NCI-H187 (cell line): Measurements from ENCODE around the gene ANKRD28.
"Not testable (repeated sequence)": the region's sequence is repeated elsewhere in the genome, so short reads cannot be mapped to it uniquely, and the experiment has no call there.

Source experiments
- DNase-seq, 2 experiments: peaks; one replicate each; lab custom pipeline; 2025; lab: John Stamatoyannopoulos, UW

Gene ANKRD28

GRCh38 chr3:15797642-15798303, at the start of gene ANKRD28:
ANKRD28 (minus strand) TSS chr3:15797979; CDS start chr3:15796521, 1,458 bp downstream.
- no peak for DNase-seq

- no peak for DNase-seq
Observed at GRCh38 chr3:15847239-15847638, 49.5 kb upstream of the ANKRD28 start.

- no peak for DNase-seq
Observed at GRCh38 chr3:15846606-15847005, 48.8 kb upstream of the ANKRD28 start.

- DNase-seq = no peak
Observed at GRCh38 chr3:15845475-15845874, 47.7 kb upstream of the ANKRD28 start.

GRCh38 chr3:15844889-15845288, 47.1 kb upstream of the ANKRD28 start:
- no peak for DNase-seq

GRCh38 chr3:15841091-15841973, 43.6 kb upstream of the ANKRD28 start:
- DNase-seq = not testable (repeated sequence)

- DNase-seq = no peak
Observed at GRCh38 chr3:15839568-15839967, 41.8 kb upstream of the ANKRD28 start.

- DNase-seq = no peak
Observed at GRCh38 chr3:15831927-15832326, 34.1 kb upstream of the ANKRD28 start.

- DNase-seq = no peak
Observed at GRCh38 chr3:15825016-15825415, 27.2 kb upstream of the ANKRD28 start.

GRCh38 chr3:15823092-15823491, 25.3 kb upstream of the ANKRD28 start:
- no peak for DNase-seq

GRCh38 chr3:15822281-15822680, 24.5 kb upstream of the ANKRD28 start:
- DNase-seq = no peak

GRCh38 chr3:15820911-15821310, 23.1 kb upstream of the ANKRD28 start:
- no peak for DNase-seq

GRCh38 chr3:15819576-15819975, 21.8 kb upstream of the ANKRD28 start:
- DNase-seq = no peak

GRCh38 chr3:15819043-15819442, 21.3 kb upstream of the ANKRD28 start:
- DNase-seq = no peak

- no peak for DNase-seq
Observed at GRCh38 chr3:15815696-15816095, 17.9 kb upstream of the ANKRD28 start.

GRCh38 chr3:15813079-15813478, 15.3 kb upstream of the ANKRD28 start:
- DNase-seq = not testable (repeated sequence)

- DNase-seq = no peak
Observed at GRCh38 chr3:15812183-15812582, 14.4 kb upstream of the ANKRD28 start.

GRCh38 chr3:15810702-15811101, 12.9 kb upstream of the ANKRD28 start:
- no peak for DNase-seq

GRCh38 chr3:15809313-15809712, 11.5 kb upstream of the ANKRD28 start:
- DNase-seq = no peak

GRCh38 chr3:15808679-15809310, 11.0 kb upstream of the ANKRD28 start:
- DNase-seq = no peak

- DNase-seq = no peak
Observed at GRCh38 chr3:15805756-15806266, 8.0 kb upstream of the ANKRD28 start.

- no peak for DNase-seq
Observed at GRCh38 chr3:15804553-15805095, 6.8 kb upstream of the ANKRD28 start.
